ENCODE results near the gene F2.
"Not testable (repeated sequence)": the region's sequence is repeated elsewhere in the genome, so short reads cannot be mapped to it uniquely, and the experiment has no call there.

Gene F2

DNA sequence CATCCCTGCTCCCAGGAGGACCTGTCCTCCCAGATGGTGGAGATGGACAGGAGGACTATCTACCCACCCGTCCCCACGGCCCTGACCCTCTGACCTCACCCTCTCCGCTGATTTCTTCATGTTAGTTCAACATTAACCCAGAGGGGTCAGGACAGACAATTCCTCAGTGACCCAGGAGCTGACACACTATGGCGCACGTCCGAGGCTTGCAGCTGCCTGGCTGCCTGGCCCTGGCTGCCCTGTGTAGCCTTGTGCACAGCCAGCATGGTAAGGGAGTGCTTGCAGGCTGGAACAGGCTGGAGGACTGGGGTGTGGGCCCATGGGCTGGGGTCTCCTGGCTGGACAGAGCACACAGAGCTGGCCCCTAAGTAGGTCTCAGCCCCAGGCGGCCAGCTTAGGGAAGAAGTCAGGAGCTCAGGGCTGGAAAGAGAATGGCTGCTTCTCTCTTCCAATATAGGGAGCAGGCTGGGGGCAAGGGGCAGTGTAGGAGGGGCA lies at the start of gene F2:
TSS of gene F2 (plus strand) at position 166 of the 495 bp plus-strand sequence. CDS start at position 189, 23 bp downstream.
- no peak for DNase-seq

DNA sequence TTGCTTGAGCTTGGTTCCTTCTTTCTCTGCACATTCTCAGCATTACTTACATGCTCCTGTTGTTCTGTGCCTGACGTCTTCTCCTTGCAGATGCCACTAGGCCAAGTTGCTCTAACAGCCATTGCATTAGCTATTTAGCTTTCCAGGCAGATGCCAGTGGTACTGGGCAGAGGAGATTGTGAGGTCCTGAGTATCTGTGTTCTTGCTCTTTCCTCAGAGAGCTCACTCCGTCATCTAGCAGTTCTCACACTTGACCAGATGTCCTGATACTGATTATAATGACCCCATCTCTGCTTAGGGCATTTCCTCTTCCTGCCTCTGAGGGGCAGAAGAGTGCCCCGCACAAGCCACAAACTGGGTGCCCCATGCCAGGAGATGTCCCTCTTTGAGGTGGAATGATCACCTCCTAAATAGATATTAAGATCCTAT lies 49.3 kb upstream of the F2 start:
- no peak for DNase-seq

DNA sequence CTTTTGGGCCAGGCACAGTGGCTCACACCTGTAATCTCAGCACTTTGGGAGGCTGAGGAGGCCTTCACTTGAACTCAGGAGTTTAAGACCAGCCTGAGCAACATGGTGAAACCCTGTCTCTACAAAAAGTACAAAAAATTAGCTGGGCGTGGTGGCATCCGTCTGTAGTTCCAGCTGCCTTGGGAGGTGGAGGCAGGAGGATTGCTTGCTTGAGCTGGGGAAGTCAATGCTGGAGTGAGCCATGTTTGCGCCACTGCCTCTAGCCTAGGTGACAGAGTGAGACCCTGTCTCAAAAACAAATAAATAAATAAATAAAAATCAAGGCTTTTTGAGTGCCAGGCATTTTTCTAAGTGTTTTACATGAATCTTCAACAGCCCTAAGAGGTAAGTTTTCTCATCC lies 48.5 kb upstream of the F2 start:
- DNase-seq, result not testable (repeated sequence)

DNA sequence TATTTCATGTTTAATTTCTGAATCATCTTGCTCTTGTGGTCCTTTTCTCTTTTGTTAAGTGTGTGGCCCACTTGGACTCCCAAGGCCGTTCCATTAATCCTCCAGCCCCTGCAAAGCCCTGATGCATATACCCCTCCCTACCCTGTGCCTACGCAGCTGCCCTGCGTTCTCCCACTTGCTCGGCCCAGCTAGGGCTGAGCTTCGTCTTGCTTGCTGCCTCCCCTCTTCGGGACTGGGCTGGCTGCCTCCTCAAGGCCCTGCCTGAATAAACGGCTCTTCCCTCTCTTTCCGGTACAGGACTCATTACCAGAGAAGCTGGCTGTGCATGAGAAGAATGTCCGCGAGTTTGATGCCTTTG lies 47.1 kb upstream of the F2 start:
- DNase-seq, result no peak

DNA sequence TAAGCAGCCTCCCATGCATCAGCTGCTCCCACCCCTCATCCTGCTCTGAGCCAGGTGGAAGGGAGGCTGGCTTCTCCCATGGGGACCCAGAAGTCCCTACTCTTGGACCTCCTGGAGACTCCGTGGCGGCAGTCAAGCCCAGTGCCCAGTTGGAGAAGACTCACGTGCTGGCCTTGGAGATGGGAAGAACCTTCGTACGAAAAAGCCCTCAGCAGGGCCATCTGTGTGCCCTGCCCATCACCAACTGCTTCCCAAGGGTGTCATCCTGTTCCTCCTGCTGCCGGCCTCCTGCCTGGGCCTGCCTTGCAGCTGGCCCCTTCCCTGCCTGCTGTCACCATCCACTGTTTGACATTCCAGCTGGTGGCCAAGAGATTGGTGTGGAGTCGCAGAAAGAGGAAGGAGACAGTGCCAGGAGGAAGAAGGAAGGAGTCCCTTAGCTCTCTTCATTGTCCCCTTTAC lies 46.6 kb upstream of the F2 start:
- DNase-seq, result no peak

DNA sequence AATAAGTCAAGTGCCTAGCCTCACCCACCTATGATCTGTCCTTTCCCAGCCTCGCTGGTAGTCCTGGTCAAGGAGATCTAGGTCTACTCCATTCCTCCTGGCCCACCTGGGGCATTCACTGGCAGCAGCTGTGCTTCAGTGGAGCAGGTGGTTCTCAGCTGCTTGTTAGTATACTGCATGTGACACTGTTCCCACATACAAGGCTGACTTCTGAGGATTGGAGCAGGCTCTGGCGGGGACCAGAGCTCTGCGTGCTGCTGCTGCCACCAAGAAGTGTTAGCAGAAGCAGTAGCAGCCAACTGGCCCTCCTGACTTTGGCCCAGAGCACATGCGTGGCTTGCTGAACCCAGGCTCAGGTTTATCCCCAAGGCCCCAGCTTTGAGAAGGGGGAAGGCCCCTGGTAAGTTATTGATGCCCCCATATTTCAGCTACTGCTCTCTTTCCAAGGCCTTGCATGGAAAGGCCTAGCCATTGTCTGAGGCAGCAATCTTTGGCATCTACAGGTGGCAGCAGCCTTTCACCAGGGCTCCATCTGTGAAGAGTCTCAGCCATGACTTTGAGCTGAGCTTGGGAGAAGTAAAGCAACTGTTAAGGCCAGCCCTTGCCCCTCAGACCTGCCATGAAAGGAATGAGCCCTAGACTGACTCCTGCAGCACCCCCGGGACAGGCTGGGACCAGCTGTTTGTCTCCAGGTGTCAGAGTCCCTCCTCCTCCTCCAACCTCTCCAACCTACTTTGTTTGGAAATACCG lies 45.1 kb upstream of the F2 start:
- no peak for DNase-seq

DNA sequence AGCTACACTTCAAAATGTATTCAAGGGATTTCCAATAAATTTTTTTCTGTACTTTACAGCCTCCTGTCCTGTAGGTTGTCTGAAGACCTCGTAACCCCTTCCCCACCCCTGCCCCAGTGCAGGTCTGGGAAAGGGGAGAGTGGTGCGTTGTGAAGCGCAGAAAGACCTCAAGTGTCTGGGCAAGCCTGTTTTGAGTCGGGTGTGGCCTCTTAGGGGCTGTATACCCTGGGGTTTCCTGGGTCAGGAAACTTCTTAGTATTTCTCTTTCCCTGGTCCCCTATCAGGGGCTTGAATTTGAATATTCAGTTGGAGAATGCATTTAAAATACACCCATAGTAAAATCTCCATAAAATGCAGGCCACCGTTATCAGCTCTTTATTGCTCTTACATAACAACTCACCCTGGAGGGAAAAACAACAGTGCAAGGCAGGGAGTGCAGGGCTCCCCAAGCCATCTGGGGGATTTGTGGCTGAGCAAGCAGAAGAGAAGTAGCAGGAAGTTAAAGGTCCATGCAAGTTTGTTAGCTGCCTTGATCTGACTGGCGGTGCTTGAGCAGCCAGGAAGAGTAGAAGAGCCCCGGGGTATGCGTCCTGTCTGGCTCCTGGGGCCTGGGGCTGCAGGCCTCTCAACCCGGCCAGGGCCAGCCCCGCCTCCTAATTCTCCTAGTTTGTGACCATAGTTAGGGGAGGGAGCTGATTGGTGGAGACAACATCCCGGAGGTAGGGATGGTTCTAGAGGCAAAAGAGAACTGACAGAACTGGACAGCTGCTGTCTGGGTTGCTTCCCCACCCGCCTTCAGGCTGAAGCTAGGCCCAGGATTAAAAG lies 44.3 kb upstream of the F2 start:
- no peak for DNase-seq

DNA sequence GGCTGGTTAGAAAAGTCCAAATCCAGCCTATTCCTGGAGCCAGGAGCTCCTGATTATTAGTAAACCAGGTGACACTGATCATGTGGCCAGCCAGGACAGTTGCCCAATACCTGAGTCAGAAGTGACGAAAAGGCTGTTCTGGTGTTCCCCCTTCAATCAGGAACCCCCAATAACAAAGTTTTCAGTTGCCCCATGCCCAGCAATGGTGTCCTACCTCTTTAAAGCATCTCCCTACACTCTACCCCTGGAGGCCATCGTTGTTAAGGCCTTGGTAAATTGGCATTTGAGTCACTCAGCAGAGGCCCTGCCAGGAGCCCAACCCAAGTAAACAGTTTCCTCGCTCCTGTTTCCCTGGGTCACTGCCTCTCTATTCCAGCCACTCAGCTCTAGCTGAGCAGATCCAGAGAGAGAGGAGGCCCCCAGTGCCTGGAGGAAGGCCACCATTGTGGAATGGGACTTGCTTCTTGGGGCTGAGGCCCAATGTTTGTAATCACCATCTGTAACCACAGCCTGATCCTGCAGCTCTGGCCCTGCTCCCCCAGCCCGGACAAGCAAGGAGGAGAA lies 43.6 kb upstream of the F2 start:
- no peak for DNase-seq

DNA sequence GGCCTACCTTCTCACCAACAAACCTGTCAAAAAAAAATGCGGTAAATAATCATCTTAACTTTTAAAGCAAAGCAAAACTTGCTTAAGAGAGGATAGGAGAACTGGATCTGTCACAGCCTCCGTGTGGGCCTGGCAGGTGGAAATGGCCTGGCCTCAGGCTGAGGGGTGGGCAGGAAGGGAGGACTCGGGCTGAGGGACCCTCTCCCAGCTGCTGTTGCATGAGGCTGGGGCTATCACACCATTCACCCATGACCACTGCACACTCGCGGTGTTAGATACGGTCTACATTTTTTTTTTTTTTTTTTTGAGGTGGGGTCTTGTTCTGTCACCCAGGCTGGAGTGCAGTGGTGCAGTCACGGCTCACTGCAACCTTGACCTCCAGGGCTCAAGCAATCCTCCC lies 43.1 kb upstream of the F2 start:
- no peak for DNase-seq

DNA sequence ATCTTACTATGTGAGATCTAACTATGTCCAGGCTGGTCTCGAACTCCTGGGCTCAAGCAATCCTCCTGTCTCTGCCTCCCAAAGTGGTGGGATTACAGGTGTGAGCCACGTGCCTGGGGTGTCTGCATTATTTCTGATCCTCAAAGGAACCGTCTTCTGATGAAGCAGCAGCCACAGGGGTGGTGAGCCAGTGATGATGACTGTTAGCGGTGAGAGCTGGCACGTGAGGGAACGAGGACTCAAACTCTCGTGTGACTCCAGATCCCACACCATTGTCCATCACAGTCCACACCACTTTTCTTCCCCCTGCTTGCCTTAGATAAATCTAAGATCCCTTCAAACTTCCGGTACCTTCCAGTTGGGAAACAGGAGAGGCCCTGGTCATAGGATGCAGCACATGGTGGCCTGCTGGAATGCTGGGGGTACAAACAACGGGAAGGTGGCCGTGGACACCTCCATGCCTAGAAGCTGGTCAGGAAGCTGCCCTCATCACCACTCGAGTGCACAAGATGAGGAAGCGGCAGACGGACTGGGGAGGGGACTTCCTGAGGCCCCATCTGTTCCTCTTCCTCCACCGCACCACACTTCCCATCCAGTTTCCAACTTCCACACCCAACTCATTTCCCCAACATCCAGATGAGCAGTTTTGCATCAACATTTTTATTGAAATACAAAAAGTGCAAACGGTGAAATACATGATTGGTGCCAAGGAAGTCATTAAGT lies 42.4 kb upstream of the F2 start:
- no peak for DNase-seq

DNA sequence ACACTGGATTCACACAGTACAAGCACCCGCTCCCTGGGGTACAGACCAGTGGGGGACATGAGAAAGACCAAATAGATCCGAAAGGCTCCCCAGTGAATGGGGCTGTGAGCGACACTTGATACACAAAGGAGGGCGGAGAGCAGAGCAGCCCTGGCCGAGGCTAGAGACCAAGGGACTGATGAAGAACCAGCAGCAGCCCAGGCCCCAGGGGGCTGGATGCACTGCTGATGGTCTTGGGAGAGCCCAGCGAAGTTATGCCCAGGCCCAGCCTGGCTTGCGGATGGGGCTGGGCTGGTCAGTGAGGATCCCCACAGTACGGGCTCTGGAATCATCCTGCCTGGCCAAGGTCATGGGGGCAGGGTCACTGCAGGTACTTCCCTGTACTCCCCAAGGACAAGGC lies 41.8 kb upstream of the F2 start:
- no peak for DNase-seq

DNA sequence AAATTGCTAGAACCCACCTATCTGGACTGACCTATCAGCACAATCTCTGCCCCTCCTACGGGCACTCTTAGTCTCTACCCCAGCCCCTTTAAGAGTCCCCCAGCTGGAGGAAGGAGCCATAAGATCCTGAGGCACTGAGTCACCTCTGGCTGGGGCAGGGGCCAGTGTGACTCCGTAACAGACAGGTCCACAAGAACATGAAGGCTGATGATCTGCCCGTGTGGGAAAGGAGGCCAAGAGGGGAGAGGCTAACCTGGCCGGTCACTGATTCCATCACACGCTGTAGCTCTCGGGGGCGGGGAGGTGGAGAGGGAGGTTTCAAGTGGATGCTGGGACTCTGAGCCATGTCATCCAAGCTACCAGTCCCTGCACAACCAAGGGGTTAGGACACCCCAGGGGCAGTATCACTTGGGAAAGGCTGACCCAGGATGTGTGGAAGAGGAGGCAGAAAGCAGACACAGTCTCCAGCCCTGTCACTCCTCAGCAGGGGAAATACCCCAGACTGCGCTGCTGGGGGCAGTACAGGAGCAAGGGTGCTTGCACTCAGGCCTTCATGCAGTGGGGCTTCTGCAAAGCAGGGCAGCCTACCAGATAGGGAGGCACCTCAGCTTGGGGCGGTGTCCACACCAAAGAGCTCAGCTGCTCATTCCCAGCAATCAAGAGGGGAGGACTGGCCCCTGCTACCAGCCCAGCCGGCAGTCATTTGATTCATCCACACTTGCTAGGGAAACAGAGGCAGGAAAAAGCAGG lies 40.8 kb upstream of the F2 start:
- DNase-seq, result no peak

DNA sequence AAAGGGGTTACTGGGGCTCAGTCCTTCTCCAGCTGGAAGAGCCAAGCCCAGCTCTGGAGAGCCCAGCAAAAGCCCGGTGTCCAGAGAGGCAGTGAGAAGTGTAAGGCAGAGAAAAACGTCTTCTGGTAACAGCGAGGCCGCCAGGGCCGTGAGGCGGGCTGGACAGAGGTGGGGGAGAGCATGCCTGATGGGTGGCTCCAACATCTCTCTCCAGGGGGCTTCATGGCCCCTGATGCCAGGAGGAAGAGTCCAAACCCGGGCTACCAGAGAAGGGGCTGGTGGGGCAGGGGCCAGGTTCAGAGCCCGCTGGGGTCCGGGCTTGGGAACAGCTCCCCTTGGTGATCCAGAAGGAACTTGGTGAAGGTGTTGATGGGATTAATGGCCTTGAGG lies 40.3 kb upstream of the F2 start:
- DNase-seq, result no peak

DNA sequence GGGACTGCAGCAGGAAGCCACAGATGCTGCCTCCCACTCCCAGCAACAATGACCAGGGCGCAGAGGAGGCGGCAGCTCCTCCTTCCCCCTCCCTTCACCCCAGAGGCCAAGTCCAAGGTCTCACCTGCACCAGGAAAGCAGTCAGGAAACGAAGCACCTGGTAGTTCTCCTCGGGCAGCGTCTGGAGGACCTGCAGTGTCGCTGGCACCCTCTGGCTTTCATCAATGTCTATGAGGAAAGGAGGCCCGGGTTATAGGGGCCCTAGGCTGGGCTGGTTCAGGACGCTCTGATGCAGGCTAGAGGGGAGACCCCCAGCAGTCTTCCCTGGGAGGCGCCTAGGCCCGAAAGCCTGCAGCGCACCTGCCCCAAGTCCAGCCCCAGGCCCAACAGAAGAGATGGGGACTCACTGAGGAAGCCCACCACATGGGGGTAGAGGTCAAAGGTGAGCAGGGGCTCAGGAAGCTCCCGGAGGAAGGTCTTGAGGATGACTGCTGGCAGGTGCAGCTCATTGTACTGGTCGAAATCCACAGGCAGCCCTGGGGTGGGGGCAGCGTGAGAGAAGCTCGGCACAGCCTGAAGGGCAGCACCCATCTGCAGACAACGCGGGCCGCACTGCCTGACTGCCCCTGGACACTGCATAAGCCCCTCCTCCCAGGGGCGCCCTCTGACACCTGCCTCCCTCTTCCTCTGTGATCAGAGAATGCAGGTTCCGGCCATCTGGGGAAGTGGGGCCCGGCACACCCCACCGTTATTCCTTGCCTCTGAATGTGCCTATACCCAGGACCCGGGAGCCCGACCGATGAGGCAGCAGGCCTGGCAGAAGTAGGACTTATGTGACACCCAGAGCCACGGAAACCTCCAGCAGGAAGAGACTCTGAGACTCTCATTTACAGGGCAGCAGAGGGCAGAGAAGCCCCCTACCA lies 39.5 kb upstream of the F2 start:
- no peak for DNase-seq

DNA sequence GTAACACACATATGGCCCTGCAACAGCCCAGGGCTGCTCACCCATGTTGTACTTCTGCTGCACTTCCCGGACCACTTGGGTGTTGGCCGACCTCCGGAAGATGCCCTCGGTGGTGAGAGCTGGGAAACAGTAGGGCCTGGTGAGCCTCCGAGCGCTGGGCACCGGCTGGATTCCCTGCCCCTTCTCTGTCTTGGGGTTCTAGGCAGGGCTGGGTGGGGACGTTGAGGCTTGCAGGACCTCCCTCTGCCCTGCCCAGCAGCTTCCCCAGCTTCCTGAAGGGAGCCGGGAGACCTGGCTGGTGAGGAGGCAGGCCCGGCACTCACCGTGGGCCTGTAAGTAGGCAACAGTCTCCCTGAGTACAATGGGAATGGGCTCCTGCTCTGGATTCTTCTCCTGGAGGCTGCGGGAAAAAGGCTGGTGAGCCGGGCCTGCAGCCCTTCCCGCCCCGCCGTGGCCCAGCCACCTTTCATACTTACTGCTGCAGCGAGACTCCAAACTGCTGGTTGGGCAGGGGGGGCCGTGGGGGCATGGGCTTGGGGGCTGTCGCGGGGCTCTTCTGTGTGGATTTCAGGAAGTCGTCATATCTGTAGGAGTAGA lies 38.8 kb upstream of the F2 start:
- DNase-seq, result no peak

DNA sequence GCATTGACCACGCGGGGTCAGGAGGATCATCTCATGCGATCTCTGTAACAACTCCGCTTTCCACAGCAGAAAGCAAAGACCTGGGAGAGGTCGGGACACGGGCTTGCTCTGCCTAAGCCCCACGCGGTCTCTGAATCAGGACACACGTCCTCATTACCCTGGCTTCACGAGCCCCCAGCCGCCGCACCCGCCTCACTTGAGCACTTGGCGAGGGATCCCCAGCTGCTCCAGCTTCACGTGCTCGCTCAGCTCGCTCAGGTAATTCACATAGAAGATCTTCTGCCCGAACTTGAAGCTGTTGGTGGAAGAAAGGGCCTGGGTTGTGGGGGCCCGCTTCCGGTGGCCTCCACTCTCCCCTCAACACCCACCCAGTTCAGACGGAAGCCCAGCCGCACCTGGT lies 38.2 kb upstream of the F2 start:
- no peak for DNase-seq

DNA sequence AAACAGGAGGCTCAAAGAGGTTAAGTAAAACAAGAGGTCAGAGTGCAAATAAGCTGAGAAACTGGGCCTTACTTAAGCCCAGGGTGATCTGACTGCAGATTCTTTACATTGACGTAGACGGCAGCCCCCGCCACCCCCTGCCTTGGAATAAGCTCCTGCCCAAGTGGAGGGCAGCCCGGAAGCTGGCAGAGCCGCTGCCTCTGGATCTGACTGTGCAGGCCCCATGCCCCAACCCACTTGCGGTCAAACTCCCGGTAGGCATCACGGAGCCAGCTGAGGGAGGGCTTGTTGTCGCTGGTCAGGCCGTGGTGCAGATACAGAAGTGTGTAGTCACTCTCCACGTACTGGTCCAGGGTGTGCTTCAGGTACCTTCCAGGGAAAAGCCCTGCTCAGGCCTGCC lies 37.2 kb upstream of the F2 start:
- no peak for DNase-seq

DNA sequence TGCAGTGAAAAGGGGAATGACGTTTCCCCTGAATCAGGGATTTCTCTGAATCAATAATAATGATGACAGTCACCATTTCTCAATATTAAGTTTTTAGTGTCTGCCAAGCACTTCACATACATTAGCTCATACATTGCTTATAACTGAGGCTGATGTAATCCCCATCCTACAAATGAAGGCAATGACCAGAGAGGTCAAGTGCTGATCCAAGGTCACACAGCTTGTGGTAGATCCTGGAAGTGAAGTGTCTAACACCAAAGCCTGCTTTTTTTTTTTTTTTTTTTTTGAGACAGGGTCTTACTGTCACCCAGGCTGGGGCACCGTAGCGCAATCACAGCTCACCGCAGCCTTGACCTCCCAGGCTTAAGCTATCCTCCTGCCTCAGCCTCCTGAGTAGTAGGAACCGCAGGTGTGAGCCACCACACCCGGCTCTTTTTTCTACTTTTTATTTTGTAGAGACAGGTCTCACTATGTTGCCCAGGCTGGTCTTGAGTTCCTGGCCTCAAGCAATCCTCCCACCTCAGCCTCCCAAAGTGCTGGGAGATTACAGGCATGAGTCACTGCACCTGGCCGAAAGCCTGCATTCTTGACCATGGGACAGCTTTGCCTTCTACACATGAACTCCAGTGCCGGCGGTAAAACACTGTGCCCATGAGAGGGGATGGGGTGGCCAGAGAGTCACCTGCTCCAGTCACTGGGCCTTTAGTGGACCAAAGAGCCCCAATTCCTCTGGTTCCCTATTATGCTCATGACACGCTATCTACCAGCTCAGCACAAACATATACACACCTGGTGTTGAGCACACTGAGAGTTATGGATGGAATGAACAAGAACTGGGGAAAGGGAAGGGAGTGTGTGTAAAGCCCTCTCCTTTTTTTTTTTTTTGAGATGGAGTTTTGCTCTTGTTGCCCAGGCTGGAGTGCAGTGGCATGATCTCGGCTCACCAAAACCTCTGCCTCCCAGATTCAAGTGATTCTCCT lies 36.0 kb upstream of the F2 start:
- DNase-seq, result no peak

DNA sequence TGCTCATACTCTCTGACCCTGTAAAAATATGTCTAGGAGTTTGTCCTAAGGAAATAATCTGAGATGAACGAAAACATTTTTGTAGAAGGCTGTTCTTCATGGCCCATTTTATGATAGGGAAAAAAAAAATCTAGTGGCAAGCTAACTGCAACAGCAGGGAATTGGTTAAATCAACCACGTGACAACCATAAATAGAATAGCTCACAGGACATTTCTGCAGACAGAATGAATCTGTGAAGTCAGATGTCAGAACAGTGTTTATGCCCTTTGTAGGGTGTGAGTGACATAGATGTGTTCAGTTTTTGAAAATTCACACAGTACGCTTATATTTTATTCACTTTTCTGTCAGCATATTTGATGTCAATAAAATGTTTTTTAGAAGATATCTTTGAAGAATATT lies 34.6 kb upstream of the F2 start:
- DNase-seq, result no peak
